ENCODE results near the gene NECAP2.

Gene NECAP2

GRCh38 chr1:16443975-16444770 lies 3.6 kb downstream of the NECAP2 start:
- TF ChIP-seq POLR2AphosphoS5 (IDR thresholded peaks at IDR 0.05; ENCODE audit: low read depth, low read length) (no peak), FOXP2 (optimal IDR thresholded peaks at IDR 0.05; ENCODE audit: borderline replicate concordance, extremely low read depth, extremely low read length, insufficient read depth) (no peak), TAF1 (IDR thresholded peaks at IDR 0.05; ENCODE audit: borderline replicate concordance, insufficient read depth, low read length) (no peak), SIN3A (IDR thresholded peaks at IDR 0.05; ENCODE audit: borderline replicate concordance, insufficient read depth, low read length) (no peak), REST (IDR thresholded peaks at IDR 0.05; ENCODE audit: insufficient read depth in 1 of 2, low read depth in 2 of 2, low read length in 2 of 2) (no peak)

GRCh38 chr1:16445052-16445451 lies 4.5 kb downstream of the NECAP2 start:
- TF ChIP-seq FOXP2 (optimal IDR thresholded peaks at IDR 0.05; ENCODE audit: borderline replicate concordance, extremely low read depth, extremely low read length, insufficient read depth) (no peak), SIN3A (IDR thresholded peaks at IDR 0.05; ENCODE audit: borderline replicate concordance, insufficient read depth, low read length) (no peak), REST (IDR thresholded peaks at IDR 0.05; ENCODE audit: insufficient read depth in 1 of 2, low read depth in 2 of 2, low read length in 2 of 2) (no peak), POLR2AphosphoS5 (IDR thresholded peaks at IDR 0.05; ENCODE audit: low read depth, low read length) (no peak), TAF1 (IDR thresholded peaks at IDR 0.05; ENCODE audit: borderline replicate concordance, insufficient read depth, low read length) (no peak)

- TF ChIP-seq FOXP2 (optimal IDR thresholded peaks at IDR 0.05; ENCODE audit: borderline replicate concordance, extremely low read depth, extremely low read length, insufficient read depth) = no peak
- TF ChIP-seq SIN3A (IDR thresholded peaks at IDR 0.05; ENCODE audit: borderline replicate concordance, insufficient read depth, low read length) = no peak
- TF ChIP-seq POLR2AphosphoS5 (IDR thresholded peaks at IDR 0.05; ENCODE audit: low read depth, low read length) = no peak
- no peak for TF ChIP-seq REST (IDR thresholded peaks at IDR 0.05; ENCODE audit: insufficient read depth in 1 of 2, low read depth in 2 of 2, low read length in 2 of 2)
- TF ChIP-seq TAF1 (IDR thresholded peaks at IDR 0.05; ENCODE audit: borderline replicate concordance, insufficient read depth, low read length) = no peak
These were observed 5.6 kb downstream of the NECAP2 start for GRCh38 chr1:16446116-16446515.

DNA sequence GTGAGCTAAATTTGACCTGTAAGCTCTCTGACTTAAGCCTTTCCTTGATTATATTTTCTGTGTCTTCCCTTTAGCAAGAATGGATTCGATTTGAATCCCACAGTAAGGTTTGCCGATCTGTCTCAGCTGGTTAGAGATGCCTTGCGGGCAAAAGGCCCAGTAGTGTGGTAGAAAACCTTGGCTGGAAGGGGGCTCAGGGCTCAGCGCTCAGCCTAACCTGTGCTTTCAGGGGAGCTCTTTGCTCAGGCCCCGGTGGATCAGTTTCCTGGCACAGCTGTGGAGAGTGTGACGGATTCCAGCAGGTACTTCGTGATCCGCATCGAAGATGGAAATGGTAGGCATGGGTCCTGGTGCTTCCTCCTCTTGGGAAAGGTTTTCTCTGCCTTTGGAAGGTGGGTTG lies 7.1 kb downstream of the NECAP2 start:
- no peak for TF ChIP-seq SIN3A (IDR thresholded peaks at IDR 0.05; ENCODE audit: borderline replicate concordance, insufficient read depth, low read length)
- TF ChIP-seq POLR2AphosphoS5 (IDR thresholded peaks at IDR 0.05; ENCODE audit: low read depth, low read length) = no peak
- TF ChIP-seq REST (IDR thresholded peaks at IDR 0.05; ENCODE audit: insufficient read depth in 1 of 2, low read depth in 2 of 2, low read length in 2 of 2) = no peak
